NCI-H1105 (cell line): ENCODE data around the gene PTPRN2.

ENCODE experiments used
- DNase-seq: peaks from one replicate; lab custom pipeline; 2025; lab: John Stamatoyannopoulos, UW

PTPRN2 gene

DNA sequence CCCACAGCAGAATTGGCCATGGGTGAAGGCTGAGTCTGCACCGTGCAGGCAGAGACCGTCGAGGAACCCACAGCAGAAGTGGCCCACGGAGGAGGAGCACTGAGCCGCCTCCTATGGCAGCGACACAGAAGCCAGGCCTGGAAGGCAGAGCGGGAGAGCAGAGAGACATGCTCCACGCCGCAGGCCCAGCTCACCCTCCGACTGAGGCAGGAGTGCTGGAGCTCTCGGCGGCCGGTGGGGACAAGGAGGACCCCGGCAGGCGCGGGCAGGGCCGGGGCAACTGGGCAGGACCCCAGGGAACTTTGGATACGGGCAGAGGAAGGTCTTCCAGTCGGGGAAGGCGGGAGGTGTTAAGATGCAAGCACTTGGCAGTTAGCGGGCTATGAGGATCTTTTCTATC is 830.4 kb downstream of the PTPRN2 start:
- no peak for DNase-seq

DNA sequence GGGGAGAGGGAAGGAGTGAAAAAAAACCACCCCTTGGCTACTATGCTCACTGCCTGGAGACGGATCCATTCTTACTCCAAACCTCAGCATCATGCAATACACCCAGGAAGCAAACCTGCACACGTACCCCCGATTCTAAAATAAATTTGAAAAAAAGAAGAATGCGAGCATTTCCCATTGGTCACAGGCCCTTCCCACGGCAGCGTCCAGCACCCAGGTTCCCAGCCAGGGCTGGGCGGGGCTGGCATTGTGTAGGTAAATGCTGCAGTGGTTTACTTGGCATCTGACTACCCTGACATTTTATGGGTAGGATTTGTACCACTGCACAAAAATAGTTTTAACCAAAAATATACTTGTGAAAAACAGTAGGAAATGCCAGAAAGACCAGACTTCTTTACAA is 831.9 kb downstream of the PTPRN2 start:
- no peak for DNase-seq

DNA sequence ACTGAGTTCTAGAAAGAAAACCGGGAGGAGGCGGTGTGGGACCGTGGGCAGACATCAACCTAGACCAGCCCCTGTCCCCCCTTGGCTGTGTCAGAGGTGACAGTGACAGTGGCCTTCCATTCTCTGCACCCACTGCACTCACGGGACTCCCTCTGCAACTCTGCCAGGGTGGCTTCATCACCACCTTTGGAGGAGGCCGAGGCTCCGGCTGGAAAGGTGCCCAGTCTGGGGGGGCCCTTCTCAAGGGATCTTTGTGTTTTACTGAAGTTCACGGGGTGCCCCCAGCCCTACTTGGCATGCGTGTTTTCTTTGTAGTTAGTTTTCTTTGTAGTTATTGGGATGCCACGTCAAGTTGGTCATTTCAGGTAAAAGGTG is 833.2 kb downstream of the PTPRN2 start:
- no peak for DNase-seq

DNA sequence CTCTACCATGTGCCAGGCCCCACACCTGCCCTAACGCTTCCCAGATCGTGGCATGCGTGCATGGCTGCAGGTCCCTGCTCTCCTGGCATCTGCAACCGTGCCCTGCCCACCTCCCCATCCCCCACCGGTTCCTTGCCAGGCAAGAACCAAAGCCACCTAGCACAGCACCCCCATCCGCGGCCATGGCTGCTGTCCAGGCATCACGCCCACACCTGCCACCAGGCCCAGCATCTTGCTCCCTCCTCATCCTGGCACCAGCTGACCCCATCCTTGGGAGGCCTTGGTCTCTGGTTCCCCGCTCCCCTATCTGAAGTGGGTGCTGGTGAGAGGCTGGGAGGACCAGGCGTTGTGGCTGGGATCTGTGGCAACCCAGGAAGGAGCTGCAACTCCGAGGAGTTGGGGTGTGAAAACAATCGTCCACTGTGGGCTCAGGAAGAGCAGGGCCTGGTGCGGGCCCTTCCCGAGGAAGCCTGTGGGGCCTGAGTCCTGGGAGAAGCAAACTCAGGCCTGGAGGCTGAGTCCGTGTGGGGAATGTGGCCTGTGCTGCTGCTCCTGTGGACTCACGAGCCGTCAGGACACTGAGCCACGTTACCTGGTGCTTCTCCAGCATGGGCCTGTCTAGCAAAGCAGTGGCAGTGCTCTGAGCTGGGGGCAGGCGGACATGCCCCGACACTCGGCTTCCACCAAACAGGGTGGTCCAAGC is 833.8 kb downstream of the PTPRN2 start:
- DNase-seq: no peak

DNA sequence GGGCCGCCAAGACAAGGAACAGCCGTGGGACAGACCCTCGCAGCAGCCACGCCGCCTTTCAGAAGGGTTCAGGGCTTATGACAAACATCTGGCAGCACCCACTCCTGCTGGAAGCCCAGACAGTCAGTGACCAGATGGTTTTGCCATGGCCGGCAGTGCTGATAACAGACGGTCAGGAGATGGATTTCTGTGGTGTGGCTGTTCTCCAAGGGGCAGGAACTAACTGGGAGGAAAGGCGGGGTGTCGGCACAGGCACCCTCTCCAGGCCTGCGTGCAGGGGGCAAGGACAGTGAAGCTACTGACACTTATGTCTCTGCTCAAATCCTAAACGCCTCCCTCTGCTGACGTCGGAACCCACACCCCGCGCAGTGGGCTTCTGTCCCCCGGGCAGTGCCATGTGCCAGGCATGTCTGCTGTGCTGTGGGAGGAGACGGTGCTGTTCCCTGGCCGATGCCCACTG is 834.8 kb downstream of the PTPRN2 start:
- no peak for DNase-seq

DNA sequence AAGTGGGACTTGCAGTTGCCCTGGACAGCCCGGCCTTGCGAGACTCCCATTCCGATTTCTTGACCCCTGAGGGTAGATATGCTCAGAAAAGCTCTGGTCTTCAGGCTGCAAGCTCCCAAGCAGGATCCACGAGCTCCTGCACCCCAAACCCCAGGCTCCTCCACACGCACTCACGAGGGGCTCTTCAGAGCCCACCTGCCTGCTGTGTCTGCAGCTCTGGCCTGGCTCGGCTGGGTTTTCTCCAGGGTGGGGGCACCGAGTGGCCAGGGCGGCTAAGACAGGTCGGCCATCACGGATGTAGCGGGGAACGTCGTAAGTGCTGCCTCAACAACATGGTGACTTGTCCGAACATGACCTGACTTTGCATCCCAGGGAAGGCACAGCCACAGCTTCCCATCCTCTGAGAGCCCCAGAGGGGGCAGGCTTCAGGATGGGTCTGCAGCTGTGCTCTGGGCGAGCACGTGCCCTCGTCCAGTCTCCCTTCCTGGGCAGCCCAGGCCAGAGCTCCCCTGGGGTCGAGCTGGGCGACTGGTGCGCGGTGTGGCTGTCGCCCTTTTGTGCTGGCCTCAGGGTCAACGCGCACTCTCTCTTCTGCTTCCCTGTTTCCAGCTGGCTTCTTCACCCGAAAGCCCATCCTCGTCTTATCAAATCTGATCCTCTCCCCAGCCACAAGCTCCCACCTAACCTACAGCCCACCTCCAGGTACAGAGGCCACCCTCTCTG is 835.5 kb downstream of the PTPRN2 start:
- no peak for DNase-seq

DNA sequence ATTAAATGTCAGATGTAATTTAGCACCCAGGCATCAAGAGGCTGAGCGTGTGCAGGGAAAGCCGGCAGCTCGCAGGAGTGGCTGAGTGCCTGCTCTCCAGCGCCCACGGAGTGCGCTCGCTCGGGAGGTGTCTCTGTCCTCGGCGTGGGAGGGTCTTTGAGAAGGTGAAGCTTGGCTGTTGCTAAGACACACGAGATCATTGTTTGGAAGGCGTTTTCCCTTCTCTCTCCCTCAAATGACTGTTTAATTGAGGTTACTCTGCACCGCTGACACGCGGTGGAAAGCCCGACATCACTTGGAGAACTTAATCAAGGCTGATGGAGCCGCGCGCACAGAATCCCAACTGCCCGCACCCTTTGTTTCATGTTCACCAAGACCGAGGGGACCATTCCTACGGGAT is 836.2 kb downstream of the PTPRN2 start:
- DNase-seq: no peak

DNA sequence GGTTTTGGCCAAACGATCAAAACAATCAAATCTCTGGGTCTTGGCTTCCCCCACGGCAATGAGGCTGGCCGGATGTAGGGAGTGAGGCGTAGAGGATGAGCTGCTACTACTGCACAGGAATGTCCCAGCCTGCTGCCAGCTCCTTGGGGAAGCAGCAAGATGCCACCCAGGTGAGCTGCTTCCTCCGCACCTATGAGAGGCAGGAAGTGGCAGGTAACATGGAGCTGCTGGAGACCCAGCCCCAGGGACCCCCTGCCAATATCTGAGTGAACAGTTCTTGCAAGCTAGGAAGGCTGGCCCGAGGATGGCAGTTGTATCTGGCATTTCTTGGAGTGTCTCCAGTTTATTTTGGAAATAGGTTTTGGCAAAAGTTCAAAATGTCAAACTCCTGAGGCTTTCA is 837.3 kb downstream of the PTPRN2 start:
- no peak for DNase-seq

DNA sequence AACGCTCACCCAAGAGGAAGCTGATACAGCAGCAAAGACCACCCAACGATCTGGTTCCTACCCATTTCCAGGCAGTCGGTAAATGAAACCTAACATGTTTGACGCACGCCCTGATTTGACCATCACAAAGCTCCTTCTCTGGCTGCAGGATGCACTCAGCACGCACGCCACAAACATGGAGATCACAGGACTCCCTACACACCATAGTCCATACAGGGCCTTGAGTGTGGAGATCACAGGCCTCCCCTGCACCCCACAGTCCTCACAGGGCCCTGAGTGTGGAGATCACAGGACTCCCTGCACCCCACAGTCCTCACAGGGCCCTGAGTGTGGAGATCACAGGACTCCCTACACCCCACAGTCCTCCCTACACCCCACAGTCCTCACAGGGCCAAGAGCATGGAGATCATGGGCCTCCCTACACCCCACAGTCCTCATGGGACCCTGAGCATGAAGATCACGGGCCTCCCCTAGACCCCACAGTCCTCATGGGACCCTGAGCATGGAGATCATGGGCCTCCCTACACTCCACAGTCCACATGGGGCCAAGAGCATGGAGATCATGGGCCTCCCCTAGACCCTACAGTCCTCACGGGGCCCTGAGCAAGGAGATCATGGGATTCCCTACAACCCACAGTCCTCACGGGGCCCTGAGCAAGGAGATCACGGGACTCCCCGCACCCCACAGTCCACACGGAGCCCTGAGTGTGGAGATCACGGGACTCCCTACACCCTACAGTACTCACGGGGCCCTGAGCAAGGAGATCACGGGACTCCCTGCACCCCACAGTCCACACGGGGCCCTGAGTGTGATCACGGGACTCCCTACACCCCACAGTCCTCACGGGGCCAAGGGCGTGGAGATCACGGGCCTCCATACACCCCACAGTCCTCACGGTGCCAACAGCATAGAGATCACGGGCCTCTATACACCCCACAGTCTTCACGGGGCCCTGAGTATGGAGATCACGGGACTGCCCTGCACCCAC is 841.6 kb downstream of the PTPRN2 start:
- DNase-seq: no peak

DNA sequence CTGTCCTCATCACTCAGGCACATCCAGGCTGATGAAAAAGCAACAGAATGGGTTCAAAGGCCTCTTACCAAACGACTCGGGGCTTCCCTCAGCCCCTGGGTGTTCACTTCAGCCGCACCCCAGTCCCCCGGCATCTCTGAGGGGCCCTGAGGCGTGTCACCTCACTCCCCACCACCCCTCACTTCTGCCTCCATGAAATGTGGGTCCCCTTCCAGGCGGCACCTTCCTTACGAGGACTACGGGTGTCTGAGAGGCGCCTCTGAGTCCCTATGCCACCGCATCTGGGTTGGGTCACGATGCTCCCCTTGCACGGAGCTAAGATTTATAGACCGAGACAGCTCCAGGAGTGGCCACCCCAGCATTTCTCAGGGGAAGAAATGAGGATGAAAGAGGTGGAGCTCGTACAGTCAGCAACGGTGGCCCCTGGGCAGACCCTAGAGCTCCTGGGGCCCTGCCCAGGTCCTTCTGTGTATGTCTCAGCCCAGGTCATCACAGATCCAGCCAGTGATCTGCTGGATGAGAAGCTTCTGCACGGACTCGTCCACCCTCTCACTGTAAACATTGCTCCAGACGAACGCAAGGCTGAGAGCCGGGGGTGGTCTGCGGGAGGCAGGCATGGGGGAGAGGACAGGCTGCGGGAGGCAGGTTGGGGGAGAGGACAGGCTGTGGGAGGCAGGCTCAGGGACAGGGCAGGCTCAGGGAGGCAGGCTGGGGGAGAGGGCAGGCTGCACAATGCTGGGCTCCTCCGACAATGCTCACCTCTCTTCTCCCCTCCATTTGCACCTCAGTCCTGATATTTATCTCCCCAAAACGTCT is 842.6 kb downstream of the PTPRN2 start:
- DNase-seq: no peak

DNA sequence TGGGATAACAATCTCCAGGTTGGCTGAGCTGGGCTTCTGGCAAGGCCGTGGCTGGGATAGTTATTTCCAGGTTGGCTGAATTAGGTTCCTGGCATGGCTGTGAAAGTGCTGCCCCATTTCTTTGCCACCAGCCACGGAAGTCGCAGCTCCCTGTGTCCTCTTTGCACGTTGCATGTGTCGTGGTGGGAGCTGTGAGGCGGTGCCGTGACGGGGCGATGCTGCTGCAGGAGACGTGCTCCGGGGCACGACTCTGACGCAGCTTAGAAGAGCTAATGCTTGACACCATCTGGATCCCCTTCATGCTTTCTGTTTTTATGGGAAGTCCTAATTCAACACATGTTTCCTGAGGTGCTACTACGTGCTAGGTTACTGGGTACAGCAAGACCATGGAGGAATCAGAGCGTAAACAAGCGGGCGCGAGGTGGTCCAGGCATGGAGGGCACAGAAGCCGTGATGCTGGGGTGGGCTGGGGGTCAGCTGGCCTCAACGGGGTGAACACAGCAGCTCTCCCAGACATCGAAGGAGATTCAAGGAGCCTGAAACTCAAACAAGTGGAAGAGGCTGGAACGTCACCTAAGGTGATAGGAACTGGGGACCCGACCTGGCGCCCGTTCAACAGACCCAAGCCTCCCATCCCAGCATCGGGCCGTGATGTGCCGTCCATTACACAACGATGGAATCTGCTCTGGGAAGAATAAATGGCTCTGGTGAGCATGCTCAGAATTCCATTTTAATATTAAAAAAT is 843.7 kb downstream of the PTPRN2 start:
- no peak for DNase-seq

DNA sequence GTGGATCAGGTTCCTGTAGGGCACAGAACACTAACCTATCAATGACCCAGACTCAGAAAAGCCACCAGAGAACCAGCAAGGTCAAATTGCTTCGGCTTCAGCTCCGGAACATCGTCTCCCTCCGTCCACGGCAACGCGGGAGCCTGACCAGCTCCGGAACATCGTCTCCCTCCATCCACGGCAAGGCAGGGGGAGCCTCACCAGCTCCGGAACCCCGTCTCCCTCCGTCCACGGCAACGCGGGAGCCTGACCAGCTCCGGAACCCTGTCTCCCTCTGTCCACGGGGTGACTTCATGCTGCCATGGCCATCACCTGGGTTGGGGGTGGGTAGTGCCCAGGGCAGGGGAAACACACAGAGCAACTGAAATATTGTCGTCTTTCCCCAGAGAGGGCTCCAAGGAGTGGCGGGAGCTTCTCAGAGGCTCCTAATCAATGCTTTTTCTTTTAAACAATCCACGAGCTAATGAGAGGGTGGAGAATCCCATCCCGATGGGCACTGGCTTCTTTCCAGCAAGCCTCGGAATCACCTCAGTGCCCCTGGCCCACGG is 847.3 kb downstream of the PTPRN2 start:
- DNase-seq: no peak

DNA sequence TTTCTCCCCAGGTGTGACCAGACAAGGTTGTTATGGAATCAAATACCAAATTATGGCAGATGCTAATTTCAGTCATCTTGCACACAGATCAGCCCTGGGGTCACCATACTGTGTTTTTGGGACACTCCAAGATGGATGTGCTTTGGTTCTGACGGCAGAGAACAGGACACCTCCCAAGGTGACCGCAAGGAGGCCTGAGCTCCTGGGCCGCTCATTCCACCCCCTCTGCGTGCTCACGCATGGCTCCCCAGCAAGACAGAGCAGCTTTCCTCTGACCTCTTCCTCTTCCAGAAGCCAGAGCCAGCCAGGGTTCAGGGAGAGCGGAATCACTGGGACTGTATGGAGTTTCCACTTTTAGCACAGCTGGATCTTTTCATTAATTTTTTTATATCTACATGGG is 848.0 kb downstream of the PTPRN2 start:
- DNase-seq: no peak

DNA sequence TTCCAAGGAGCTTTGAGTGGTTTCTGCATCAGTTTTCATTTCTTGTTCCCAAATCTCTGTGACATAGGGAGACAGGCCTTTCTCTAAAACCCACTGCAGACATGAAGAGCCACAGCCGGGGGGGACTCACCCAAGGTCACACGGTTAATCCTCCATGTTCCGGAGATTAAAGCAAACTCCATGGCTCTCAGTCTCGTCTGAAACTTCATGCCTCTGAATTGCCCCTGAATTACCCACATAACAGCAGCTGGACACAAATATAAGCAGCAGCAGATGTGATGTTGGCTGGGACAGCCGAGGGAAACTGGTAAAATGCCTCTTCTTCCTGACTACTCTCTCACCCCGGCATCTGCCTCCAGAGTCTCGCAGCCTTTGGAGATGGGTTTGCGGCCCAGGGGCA is 848.6 kb downstream of the PTPRN2 start:
- no peak for DNase-seq

DNA sequence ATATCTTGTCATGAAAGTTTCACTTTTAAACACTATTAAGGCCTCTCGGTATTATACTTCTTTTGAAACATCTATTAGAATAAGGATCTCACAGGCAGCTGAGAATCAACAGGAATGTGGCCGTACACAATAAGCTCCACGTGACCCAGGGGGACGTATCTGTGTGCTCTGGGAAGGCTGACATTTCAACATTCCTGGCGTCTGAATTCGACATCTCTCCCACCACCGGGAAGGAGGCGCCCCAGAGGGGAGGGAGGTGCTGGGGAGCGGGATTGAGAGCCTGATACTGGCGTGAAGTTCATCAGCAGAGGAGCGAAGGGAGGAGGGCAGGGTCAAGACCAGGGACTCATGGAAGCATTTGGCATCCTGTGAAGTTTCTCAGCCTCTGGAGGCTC is 849.6 kb downstream of the PTPRN2 start:
- no peak for DNase-seq

DNA sequence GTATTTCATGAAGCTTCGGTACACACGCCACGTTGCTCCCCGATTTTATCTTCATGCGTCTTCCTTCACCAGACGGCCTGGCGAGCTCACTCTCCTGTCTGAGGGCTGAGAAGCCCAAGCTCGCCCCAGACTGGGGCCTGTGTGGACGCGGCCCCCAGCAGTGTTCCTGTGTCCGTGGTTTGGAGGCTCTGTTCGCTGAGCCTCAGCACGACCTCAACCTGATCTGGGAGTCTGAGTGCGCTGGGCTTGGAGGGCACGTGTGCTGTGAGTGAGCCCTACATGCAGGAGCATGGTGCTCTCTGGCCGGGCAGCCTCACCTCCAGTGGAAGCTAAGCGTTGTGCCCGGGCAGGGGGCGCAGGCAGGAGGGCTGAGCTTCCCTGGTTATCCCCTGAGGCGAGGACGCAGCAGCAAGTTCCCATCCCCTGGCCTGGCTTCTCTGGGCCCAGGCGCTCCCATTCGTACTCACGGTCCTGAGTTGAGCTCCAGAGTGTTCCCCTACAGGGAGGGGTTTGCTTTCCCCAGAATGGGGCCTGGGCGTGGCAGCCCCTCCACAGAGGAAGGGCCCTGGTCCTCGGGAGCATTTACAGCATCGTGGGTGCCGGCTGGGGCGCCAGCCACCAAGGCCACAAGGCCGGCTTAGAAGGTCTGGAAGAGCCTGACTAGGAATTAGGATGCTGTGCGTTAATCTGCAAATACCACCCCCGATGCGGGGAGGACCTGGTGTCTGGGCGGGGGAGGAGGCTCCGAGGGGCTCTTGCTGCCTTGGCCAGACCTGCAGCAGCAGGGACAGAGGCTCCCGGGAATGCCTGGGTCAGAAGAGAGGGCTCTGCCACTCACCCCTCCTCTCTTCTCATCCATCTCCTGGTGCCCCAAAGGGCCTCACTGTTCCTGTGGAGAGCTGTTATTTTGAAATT is 850.2 kb downstream of the PTPRN2 start:
- no peak for DNase-seq

DNA sequence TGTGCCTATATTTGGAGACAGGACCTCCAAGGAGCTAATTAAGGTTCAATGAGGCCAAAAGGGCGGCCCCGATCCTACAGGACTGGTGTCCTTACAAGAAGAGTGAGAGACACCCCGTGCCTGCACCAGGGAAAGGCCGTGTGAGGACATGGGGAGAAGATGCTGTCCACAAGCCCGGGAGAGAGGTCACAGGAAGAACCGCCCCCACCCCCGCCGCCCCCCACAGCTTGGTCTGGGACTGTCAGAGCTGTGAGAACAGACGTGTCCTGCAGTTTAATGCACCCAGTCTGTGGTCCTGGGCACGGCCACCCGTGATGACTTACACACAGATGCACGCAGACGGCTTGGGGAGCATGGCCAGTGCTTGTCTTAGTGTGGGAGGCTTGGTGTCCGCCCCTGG is 851.3 kb downstream of the PTPRN2 start:
- DNase-seq: no peak

DNA sequence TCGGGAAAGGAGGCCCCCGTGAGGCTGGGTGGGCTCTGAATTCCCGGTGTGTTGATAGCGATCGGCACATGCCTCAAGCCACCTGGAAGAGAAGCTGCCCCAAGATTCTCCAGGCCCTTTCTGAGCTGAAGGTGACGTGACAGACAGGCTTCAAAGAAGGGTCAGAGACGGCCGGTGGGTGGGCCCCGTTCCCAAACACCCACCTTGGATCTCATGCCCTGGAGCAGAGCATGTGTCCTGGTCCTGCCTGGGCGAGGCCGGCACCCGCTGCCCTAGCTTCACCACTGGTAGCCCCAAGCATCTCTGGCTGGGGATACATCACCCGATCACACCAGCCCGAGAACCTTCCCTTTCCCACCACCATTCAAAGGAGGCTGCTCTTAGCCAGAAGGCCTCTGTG is 851.8 kb downstream of the PTPRN2 start:
- DNase-seq: no peak
